Measurements from ENCODE around the gene LUC7L3. TPM values are rescaled to one million over a fixed set of nuclear protein-coding genes. Genes with fewer than 3 reads are reported as not detected.

LUC7L3 gene
- total and polyA plus RNA-seq, 2 of the 13 experiments (the other 11 are each of a cell fraction or from before 2014, with no cell fraction given), result 108 to 120 TPM

DNA sequence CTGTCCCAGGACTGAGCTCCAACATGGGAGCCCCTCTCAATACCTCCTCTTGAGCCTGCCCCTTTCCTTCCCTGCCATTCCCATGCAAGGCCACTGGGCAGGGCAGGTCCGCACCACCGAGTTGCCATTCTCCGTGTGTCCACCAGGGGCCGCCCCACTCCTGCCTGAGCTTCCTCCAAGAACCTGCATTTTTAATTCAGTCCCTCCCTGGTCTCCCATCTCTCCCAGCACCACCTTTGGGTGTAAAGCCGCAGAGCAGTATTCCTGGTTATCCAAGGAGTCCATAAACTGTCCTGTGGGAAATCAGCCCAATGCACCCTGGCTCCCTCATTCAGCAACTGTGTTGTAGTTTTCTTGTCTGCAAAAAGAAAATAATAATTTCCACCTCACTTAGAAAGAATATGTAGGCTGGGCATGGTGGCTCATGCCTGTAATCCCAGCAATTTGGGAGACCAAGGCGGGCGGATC is 63.8 kb downstream of the LUC7L3 start (continued):
- TF ChIP-seq ZNF12 (CRISPR knock-in tag; IDR thresholded peaks at IDR 0.05) (no peak), SAFB2 (CRISPR knock-in tag; IDR thresholded peaks at IDR 0.05; ENCODE audit: borderline replicate concordance, low read depth) (peak; percentile 64; the same call in 1 of the 2 replicates), ARID3A (IDR thresholded peaks at IDR 0.05; ENCODE audit: low read depth, low read length) (peak; percentile 75; the same call in 1 of the 2 replicates), GLI4 (CRISPR knock-in tag; IDR thresholded peaks at IDR 0.05; ENCODE audit: borderline replicate concordance) (no peak), BHLHE40 (IDR thresholded peaks at IDR 0.05; ENCODE audit: low read length) (peak; percentile 51), BORCS8-MEF2B (CRISPR knock-in tag; IDR thresholded peaks at IDR 0.05) (0 out of 2 replicates have a peak, but pooled peaks have one; percentile 26), SOX5 (CRISPR knock-in tag; IDR thresholded peaks at IDR 0.05; ENCODE audit: borderline replicate concordance) (peak; percentile 42; the same call in 1 of the 2 replicates), ZNF17 (CRISPR knock-in tag; IDR thresholded peaks at IDR 0.05) (no peak), ELF1 (CRISPR knock-in tag; IDR thresholded peaks at IDR 0.05) (peak; percentile 46; the same call in 1 of the 2 replicates), SP2 (CRISPR knock-in tag; IDR thresholded peaks at IDR 0.05) (no peak), KLF16 (CRISPR knock-in tag; IDR thresholded peaks at IDR 0.05) (peak in 1 of 2 experiments; percentile 69; a peak in 2 of 4 replicates), ZNF605 (CRISPR knock-in tag; IDR thresholded peaks at IDR 0.05) (peak; percentile 56; the same call in 1 of the 2 replicates), NCOA5 (CRISPR knock-in tag; IDR thresholded peaks at IDR 0.05) (no peak), ZFX (CRISPR knock-in tag; IDR thresholded peaks at IDR 0.05; ENCODE audit: low read depth) (0 out of 2 replicates have a peak, but pooled peaks have one; percentile 10), ZBTB7B (CRISPR knock-in tag; IDR thresholded peaks at IDR 0.05) (peak; percentile 62; the same call in 1 of the 2 replicates), ZNF782 (CRISPR knock-in tag; IDR thresholded peaks at IDR 0.05; ENCODE audit: borderline replicate concordance) (peak; percentile 99), RNF2 (conservative IDR thresholded peaks at IDR 0.05; ENCODE audit: low read depth) (no peak)
- TF ChIP-seq, protein P1, sequence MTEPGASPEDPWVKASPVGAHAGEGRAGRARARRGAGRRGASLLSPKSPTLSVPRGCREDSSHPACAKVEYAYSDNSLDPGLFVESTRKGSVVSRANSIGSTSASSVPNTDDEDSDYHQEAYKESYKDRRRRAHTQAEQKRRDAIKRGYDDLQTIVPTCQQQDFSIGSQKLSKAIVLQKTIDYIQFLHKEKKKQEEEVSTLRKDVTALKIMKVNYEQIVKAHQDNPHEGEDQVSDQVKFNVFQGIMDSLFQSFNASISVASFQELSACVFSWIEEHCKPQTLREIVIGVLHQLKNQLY (CRISPR knock-in tag; IDR thresholded peaks at IDR 0.05), result no peak
- TF ChIP-seq, protein P2, sequence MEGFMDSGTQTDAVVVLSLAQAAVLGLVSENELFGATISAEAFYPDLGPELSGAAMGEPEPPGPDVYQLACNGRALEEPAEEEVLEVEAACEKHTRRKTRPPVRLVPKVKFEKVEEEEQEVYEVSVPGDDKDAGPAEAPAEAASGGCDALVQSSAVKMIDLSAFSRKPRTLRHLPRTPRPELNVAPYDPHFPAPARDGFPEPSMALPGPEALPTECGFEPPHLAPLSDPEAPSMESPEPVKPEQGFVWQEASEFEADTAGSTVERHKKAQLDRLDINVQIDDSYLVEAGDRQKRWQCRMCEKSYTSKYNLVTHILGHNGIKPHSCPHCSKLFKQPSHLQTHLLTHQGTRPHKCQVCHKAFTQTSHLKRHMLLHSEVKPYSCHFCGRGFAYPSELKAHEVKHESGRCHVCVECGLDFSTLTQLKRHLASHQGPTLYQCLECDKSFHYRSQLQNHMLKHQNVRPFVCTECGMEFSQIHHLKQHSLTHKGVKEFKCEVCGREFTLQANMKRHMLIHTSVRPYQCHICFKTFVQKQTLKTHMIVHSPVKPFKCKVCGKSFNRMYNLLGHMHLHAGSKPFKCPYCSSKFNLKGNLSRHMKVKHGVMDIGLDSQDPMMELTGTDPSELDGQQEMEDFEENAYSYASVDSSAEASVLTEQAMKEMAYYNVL (CRISPR knock-in tag; IDR thresholded peaks at IDR 0.05; ENCODE audit: borderline replicate concordance), result peak; percentile 37; the same call in 1 of the 2 replicates
- TF ChIP-seq, protein P3, sequence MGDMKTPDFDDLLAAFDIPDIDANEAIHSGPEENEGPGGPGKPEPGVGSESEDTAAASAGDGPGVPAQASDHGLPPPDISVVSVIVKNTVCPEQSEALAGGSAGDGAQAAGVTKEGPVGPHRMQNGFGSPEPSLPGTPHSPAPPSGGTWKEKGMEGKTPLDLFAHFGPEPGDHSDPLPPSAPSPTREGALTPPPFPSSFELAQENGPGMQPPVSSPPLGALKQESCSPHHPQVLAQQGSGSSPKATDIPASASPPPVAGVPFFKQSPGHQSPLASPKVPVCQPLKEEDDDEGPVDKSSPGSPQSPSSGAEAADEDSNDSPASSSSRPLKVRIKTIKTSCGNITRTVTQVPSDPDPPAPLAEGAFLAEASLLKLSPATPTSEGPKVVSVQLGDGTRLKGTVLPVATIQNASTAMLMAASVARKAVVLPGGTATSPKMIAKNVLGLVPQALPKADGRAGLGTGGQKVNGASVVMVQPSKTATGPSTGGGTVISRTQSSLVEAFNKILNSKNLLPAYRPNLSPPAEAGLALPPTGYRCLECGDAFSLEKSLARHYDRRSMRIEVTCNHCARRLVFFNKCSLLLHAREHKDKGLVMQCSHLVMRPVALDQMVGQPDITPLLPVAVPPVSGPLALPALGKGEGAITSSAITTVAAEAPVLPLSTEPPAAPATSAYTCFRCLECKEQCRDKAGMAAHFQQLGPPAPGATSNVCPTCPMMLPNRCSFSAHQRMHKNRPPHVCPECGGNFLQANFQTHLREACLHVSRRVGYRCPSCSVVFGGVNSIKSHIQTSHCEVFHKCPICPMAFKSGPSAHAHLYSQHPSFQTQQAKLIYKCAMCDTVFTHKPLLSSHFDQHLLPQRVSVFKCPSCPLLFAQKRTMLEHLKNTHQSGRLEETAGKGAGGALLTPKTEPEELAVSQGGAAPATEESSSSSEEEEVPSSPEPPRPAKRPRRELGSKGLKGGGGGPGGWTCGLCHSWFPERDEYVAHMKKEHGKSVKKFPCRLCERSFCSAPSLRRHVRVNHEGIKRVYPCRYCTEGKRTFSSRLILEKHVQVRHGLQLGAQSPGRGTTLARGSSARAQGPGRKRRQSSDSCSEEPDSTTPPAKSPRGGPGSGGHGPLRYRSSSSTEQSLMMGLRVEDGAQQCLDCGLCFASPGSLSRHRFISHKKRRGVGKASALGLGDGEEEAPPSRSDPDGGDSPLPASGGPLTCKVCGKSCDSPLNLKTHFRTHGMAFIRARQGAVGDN (CRISPR knock-in tag; IDR thresholded peaks at IDR 0.05), result peak; percentile 72
